GM21528 (cell line): ENCODE results near the gene LRRC8B.
A peak's percentile ranks its signal among the peaks of the same experiment; 100 is the strongest.

Experiments used
- ATAC-seq: cut with Tn5 transposase; IDR thresholded peaks from one replicate; pipeline ENCODE4 v1.9.1; 2021; ENCODE audit warnings: mild to moderate bottlenecking, moderate library complexity; ENCODE audit not compliant: unreplicated experiment, low FRiP score

Gene LRRC8B

DNA sequence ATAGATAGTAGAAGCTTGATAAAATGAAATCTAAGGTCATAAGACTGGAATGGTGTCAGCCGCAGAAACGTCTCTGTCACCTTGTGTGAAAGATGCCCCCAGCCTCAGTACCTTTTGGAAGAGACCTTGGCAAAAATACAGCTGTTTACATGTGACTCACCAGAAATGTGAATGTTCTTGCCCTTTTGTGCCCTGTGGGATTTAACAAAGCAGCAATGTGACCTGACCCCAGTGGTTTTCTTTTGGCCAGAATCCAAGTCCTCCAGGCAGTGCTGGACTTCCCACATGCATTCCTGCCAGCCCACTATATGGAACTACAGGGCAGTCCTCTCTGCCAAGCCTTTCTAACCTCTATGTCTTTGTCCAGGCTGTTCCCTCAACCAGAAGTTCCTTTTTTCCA lies 81.1 kb downstream of the LRRC8B start:
- ATAC-seq: no peak

GRCh38 chr1:89606227-89606980 lies 81.8 kb downstream of the LRRC8B start:
- ATAC-seq: no peak

DNA sequence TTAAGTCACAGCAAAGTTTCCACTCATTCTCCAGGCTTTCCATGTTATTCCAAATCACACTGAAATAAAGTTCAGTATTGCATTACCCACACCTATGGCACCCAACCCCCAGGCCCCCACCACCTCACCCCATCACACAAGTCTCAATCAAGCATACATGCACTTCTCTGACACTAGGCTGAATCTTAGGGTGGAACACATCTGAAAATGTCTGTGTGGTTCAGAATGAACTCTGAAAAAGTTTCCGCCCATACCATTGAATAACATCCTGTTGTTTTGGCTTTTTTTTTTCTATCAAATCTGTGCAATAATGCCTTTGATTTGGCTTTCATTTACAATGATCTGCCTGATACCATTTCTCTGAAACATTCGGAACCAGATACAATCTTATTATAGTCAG lies 82.5 kb downstream of the LRRC8B start:
- ATAC-seq: no peak

DNA sequence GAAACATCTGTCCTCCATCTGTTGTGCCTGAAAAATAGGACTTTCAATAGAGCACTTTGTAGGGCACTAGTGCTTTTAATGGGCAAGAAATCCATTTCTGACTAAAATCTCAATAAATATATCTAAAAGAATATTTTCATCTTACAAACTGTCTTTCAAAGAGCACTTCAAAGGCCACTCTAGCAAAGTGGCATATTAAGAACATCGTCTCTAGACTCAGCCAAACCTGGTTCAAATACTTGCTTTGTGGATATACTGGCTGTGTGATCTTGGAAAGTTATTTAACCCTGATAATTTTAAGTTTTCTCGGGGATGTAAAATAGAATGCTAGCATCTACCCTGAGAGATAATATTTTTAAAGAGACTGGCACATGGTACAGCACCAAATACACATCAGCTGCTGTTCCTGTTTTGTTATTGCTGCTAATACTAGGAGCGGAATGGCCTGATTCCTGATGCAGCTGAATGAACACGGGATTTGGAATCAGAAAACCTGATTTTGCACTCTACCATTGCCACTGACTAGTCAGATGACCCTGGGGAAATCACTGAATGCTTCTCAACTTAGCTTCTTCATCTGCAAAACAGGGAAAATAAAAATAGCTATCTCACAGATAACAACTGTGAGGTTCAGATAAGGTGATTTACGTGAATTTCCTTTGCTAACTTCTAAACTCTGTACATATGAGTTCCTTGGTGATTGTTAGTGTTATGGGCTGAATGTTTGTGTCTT lies 83.1 kb downstream of the LRRC8B start:
- no peak for ATAC-seq

- no peak for ATAC-seq
These were observed 83.8 kb downstream of the LRRC8B start for GRCh38 chr1:89608319-89608983.

- ATAC-seq: no peak
These were observed 84.5 kb downstream of the LRRC8B start for GRCh38 chr1:89608984-89609725.

DNA sequence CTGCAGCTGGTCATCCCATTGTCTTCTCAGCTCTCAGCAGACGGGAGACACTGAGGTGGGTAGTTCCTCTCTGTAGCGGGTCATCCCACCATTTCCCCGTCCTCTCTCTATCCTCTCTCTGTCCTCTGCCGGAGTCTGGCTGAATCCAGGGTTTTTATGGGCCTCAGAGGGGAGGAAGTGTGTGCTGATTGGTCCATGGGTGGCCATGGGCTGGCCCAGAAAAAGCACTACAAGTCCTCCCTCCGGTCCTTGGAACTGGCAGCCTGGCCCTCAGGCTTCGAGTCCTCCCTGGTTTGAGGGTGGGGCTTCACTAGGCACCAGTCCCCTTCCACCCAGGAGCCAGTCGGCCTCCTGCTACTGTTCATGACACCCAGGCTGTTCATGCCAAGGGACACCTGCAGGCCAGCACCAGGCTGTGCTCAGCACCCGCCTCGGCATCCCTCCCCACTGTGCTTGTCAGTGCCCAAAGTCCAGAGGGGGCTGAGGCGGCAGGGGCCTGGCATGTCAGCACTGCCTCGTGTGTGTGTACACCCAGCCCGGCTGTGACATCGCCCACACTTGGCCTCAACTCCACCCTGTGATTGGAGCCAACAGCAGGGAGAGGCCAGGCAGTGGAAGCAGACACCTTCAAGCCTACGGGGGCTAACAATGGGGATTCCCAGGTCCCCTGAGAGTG lies 85.3 kb downstream of the LRRC8B start:
- ATAC-seq: no peak

DNA sequence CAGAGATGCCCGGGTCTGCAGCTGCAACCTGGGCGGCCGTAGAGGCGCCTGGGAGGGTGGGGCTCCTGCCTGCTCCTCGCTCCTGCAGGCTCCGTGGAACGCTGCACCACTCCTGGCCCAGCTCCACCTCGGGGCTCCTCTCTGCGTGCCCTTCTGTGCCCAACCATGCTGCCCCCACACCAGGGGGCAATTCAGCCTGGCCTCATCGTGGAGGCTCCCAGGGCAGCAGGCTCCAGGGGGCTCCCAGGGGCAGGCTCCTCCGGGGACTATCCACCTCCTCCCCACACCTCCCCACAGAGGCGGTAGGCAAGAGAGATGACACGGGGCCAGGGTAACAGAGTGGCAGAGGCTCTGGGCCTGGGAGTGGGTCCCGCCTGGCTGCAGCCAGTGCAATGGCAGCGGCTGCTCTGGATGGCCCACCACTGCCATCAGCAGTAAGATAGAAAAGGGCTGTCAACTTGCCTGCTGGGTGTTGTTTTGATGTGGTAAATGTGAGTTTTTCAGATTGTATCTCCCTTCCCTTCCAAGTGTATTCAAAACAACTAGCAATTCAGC lies 85.9 kb downstream of the LRRC8B start:
- ATAC-seq: no peak

DNA sequence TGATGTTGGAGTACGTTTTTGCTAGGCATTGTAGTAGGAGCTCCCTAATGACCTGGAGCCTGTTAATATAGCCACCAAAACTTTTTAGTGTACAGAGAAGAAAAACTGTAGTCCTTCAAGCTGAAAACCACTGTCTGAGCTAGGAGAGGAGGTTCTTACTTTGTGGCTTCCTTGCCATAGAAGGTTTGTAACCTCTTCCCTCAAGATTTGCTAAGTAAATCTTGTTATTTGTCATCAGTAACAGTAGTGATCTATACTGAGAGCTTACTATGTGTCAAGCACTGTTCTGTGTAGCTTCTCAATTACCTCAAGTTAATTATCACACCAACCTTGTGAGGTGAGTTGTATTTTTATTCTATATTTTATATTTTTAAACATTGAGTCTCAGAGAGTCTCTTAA lies 87.1 kb downstream of the LRRC8B start:
- ATAC-seq: peak; percentile 98

- ATAC-seq: no peak
These were observed 89.3 kb downstream of the LRRC8B start for GRCh38 chr1:89613928-89614327.

DNA sequence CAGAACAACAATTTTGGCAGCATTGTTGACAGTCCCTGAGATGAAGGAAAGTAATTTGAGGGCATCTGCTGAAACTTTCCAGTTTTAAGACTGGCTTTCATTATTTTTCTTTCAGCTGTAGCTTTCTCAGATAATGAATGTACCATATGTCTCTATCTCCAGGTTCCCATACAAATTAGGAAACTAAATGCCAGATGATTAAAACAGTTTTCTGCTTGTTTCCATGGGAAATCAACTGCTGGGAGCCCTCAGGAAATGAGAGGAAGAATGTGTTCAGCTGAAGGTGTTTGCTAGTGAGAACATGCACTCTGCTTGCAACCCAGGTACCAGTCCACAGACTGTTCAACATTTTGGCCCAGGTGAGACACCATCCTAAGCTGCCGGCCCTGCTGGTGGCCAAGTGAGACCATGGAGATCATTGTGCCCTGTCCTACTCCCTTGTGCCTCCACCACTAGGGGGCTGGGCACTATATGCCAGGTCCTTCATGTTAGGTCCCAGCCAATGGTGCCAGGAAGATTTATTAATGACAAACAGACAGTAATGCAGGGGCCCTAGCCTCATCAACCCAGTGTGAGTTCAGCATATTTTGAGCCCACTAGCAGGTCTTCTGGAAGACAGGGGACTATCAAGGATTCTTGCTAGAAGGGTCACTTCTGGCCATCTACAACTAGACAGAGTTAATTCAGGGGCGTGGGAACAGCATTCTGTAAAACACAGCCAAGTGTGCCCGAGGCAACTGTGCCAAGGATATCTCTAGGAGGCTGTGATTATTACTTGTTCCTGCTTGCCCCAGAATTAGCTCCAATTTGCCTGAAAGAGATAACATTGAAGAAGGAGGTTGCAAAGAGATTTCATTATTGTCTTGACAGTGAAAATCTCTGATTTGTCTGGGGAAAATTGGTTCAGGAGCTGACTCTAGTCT lies 91.3 kb downstream of the LRRC8B start:
- ATAC-seq: no peak

DNA sequence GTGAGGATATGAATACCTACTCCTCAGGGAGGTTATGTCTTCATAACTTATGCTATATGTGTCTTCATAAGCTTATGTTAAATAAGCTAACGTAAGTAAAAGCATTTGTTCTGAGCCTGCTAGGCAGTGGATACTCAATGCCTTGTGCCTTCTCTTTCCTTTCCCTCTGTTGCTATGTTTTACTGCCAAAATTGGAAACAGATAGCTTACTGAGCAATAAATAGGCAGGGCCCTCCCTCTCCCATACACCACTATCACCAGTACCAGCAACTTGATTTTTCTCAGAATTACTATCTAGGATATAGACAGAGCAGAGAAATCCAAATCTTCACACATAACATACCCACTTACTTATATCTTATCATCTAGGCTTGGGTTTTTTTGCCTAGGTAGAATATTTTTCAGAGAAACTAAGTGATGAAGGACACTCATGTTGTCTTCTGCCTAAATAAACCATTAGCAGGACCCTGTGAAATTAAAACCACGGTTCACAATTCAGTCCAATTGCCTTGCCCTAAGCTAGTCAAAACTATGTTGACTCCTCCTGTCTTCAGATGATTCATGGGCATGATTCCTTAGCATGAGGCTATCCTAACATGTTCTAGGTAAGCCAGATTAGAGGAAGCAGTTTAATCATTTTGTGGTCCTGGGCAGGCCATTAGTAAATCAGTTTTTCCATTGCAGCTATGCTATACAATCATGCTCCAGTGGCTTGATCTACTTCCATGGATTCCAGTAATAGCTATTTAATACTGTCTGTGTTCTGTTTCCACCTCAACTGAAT lies 92.4 kb downstream of the LRRC8B start:
- ATAC-seq: no peak

DNA sequence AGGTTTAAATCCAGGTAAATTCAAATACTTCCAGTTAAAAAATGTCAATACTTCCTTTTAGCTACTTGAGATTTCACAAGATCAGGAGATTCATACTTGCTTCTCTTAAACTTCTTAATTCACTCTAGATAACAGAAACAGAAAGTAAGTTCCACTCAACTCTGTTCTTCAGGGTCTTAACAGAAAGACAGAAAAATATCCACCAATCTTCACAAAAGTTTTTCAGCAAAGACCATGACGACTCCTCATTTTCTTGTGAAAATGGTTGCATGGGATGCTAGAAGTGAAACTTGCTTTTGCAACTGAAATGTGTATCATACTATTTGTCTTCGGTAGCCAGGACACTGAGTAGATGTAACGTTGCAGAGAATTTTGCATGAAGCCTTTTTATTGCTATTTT lies 96.0 kb downstream of the LRRC8B start:
- ATAC-seq: no peak

GRCh38 chr1:89622895-89623294 lies 98.3 kb downstream of the LRRC8B start:
- no peak for ATAC-seq

- no peak for ATAC-seq
These were observed 99.7 kb downstream of the LRRC8B start for GRCh38 chr1:89624314-89624713.

DNA sequence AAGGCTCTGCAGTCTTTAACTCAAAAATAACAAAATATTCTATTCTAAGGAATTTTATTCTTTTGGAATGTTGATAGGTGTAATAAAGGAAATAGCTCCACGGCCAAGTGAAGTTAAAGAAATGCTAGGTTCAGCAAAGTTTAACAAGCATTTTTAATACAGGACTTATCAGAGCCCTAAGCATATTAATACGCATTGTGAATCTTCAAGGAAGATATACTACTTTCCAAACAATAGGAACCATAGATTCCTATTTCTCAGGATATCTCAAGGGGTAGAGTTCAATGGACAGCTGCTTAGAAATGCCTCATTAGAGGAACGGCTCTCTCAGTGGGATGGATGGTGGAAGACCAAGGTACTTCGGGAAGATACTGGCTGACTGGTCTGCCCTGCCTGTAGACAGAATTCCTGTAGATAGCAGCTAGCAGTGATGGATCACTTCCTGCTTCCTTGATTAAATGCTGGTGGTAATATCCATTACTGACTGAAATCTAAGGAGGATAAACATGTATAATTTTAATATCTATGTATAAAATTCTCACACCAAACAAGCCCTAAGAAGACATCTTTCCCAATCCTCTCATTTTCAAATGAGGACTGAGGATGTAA lies 100.2 kb downstream of the LRRC8B start:
- no peak for ATAC-seq

GRCh38 chr1:89627596-89627962 lies 103.0 kb downstream of the LRRC8B start:
- ATAC-seq: no peak

DNA sequence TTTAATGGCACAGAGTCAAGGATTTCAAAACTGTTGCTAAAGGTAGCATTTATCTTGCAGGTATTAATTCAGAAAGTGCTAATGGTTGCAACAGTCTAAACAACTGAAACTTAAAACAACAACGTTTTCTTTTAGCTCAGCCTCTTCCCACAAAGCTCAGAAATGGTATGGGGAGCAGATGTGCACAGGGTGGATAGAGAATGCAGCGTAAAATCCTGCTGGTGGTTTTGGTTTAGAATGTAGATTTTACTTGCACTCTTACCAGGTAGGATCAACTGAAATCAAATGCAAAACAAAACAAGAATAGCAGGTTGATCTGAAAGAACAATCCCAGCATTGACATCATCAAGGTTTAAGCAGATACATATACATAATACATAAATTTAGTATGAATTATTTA lies 104.5 kb downstream of the LRRC8B start:
- no peak for ATAC-seq
